AG04449 (cell line): Measurements from ENCODE around the gene ADAMTS12.

ENCODE experiments used
- CTCF ChIA-PET: fragments of 350-600 bp; formaldehyde crosslinking; extraction: SDS; loops from one replicate; lab custom pipeline; 2021; ENCODE audit warnings: antibody characterized with exemption; lab: Yijun Ruan, JAX
- POLR2A ChIA-PET: fragments of 400-600, 350-600 bp; formaldehyde crosslinking; extraction: SDS; loops from one replicate; lab custom pipeline; 2020; ENCODE audit warnings: antibody characterized with exemption, inconsistent platforms; lab: Yijun Ruan, JAX
- DNase-seq: peaks from one replicate; pipeline ENCODE4 v3.0.0-alpha.2; 2010; ENCODE audit warnings: low read depth, low spot score
- H3K4me3 ChIP-seq: 2 replicates; pipeline ENCODE4 v1.5.1; 2011; ENCODE audit warnings: low read depth, mild to moderate bottlenecking, control low read depth, low read length
- CTCF ChIP-seq: IDR thresholded peaks from one replicate; pipeline ENCODE4 v1.5.1; 2011; ENCODE audit warnings: mild to moderate bottlenecking, moderate library complexity, low read length, control low read depth, inconsistent platforms; ENCODE audit not compliant: insufficient read depth; ENCODE audit errors: missing control alignments

ADAMTS12 gene

DNA sequence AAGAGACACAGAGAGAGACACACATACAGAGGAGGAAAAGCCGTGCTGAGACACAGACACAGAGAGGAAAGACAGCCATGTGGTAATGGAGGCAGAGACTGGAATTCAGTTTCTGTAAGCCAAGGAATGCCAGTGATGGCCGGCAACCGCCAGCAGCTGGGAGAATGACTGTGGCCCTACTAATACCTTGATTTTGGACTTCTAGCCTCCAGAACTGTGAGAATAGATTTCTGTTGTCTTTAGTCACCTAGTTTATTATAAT is 360.8 kb downstream of the ADAMTS12 start:
- ChIA-PET CTCF (no interaction called here), POLR2A (no interaction called here)
- TF ChIP-seq CTCF = no peak
- no peak overlapping the region for H3K4me3 ChIP-seq
- DNase-seq = no peak

DNA sequence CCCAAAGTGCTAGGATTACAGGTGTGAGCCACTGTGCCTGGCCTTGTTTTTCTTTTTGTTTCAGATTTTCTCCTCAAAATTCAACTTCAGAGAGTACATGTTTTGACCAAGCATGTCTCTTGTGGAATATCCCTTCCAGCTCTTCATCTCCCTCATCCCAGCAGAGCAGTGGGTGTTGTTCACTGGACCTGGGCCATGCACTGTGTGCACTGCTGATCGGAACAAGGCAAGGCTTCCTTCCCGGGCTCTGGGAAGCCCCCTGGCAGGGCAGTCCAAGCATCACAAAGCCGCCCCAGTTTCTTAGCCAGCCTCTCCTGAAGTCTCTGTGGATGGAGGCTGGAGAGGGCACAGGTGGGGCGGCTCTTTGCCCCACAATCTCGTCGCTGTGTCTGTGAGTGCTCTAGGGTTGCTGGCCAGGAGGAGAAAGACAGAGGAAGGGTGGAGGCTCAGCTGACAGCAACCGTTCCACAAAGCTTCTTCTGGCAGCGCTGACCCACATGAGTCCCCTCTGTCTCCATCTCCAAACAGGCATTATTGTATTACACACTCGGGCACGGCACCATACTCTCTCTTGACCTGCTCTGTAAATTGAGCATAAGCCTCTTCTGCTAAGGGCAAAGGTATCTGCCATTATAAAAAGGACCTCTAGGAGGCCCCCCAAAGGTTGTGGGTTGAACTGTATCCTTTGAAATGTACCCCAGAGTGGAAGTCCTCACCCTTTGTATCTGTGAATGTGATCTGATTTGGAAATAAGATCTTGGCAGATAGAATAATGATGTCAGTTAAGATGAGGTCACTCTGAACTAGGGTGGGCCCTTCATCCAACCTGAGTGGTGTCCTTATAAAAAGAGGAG is 361.4 kb downstream of the ADAMTS12 start:
- CTCF ChIA-PET = no interaction called here
- no peak for DNase-seq
- TF ChIP-seq CTCF = no peak
- POLR2A ChIA-PET = no interaction called here
- H3K4me3 ChIP-seq = no peak overlapping the region

DNA sequence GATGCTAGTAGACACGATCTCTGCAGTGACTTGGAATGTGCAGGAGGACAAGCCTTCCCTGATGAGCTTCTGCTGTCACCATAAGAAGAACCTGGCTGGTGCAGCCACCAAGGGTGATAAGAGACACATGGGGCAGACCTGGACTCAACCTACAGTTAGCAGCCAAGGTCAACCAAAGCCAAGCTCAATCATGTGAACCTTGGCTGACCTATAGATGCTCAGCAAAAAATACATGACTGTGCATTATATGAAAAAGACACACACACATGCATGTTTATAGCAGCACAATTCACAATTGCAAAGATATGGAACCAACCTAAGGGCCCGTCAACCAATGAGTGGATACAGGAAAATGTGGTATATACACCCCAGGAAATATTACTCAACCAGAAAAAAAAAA is 364.1 kb downstream of the ADAMTS12 start:
- TF ChIP-seq CTCF = no peak
- CTCF ChIA-PET = no interaction called here
- no peak overlapping the region for H3K4me3 ChIP-seq
- POLR2A ChIA-PET = no interaction called here
- no peak for DNase-seq

GRCh38 chr5:33526755-33527154 is 365.0 kb downstream of the ADAMTS12 start:
- H3K4me3 ChIP-seq = no peak overlapping the region
- CTCF ChIA-PET = interaction anchor here (1.1 kb wide), 1 partner anchor 443 kb away, joined by 4 read pairs; no protein-coding TSS in a partner anchor
- POLR2A ChIA-PET = interaction anchor here (0.5 kb wide), 1 partner anchor 57 kb away, joined by 5 read pairs; no protein-coding TSS in a partner anchor
- no peak for DNase-seq
- TF ChIP-seq CTCF = no peak

GRCh38 chr5:33524476-33524875 is 367.3 kb downstream of the ADAMTS12 start:
- TF ChIP-seq CTCF = no peak
- DNase-seq = no peak
- ChIA-PET POLR2A (no interaction called here), CTCF (no interaction called here)
- H3K4me3 ChIP-seq = no peak overlapping the region

GRCh38 chr5:33523208-33523771 is 368.5 kb downstream of the ADAMTS12 start:
- CTCF ChIA-PET = interaction anchor here (0.8 kb wide), 1 partner anchor 411 kb away, joined by 4 read pairs; no protein-coding TSS in a partner anchor
- TF ChIP-seq CTCF = no peak
- DNase-seq = no peak
- POLR2A ChIA-PET = no interaction called here
- no peak overlapping the region for H3K4me3 ChIP-seq
